ENCODE results near the gene NTRK2.

GRCh38 chr9:84966876-84967830 is 297.6 kb downstream of the NTRK2 start:
- TF ChIP-seq SP1 (IDR thresholded peaks at IDR 0.05), result no peak
- TF ChIP-seq L3MBTL2 (conservative IDR thresholded peaks at IDR 0.05), result no peak
- no peak for TF ChIP-seq BHLHE40 (IDR thresholded peaks at IDR 0.05; ENCODE audit: borderline replicate concordance)
- TF ChIP-seq FOXM1 (IDR thresholded peaks at IDR 0.05; ENCODE audit: borderline replicate concordance), result no peak

Measured in HEK293T (cell line).